Glutamatergic neuron (in vitro differentiated cells): ENCODE results near the gene FAM200A. TPM values are rescaled to one million over a fixed set of nuclear protein-coding genes. Genes with fewer than 3 reads are reported as not detected.

ENCODE experiments used
- DNase-seq: peaks from one replicate; pipeline ENCODE4 v3.0.0; 2022
- H3K27ac Mint-ChIP-seq: one replicate; pipeline ENCODE4 v1.8.0; 2020; ENCODE audit warnings: mild to moderate bottlenecking, mixed read lengths, inconsistent platforms; ENCODE audit not compliant: unreplicated experiment
- H3K27me3 Mint-ChIP-seq: one replicate; pipeline ENCODE4 v1.8.0; 2020; ENCODE audit warnings: mild to moderate bottlenecking, moderate library complexity, mixed read lengths, inconsistent platforms; ENCODE audit not compliant: unreplicated experiment
- H3K36me3 Mint-ChIP-seq: one replicate; pipeline ENCODE4 v1.8.0; 2020; ENCODE audit warnings: mild to moderate bottlenecking, mixed read lengths, inconsistent platforms; ENCODE audit not compliant: unreplicated experiment
- H3K4me1 Mint-ChIP-seq: one replicate; pipeline ENCODE4 v1.8.0; 2020; ENCODE audit warnings: mild to moderate bottlenecking, low read depth, mixed read lengths, inconsistent platforms; ENCODE audit not compliant: unreplicated experiment
- H3K4me3 Mint-ChIP-seq: one replicate; pipeline ENCODE4 v1.8.0; 2020; ENCODE audit warnings: mild to moderate bottlenecking, mixed read lengths, inconsistent platforms; ENCODE audit not compliant: unreplicated experiment
- H3K9me3 Mint-ChIP-seq: one replicate; pipeline ENCODE4 v1.8.0; 2020; ENCODE audit warnings: mild to moderate bottlenecking, moderate library complexity, mixed read lengths, inconsistent platforms; ENCODE audit not compliant: unreplicated experiment
- CTCF ChIP-seq: fragments of 200-600 bp; sonication (generic); IDR thresholded peaks from one replicate; pipeline ENCODE4 v1.5.0; 2021; ENCODE audit not compliant: partially characterized antibody, unreplicated experiment
- total RNA-seq: library from RNA; stranded (reverse); fragmentation: NEBNext Ultra II Directional; extraction: Animal tissue kit (Norgen Biotek cat#: 25700); gene quantifications from one replicate; pipeline ENCODE4 v1.2.1, GENCODE V29; 2021; ENCODE audit not compliant: unreplicated experiment

FAM200A gene
- total RNA-seq, 1 donor from 2014 or later: 8.1 TPM

DNA sequence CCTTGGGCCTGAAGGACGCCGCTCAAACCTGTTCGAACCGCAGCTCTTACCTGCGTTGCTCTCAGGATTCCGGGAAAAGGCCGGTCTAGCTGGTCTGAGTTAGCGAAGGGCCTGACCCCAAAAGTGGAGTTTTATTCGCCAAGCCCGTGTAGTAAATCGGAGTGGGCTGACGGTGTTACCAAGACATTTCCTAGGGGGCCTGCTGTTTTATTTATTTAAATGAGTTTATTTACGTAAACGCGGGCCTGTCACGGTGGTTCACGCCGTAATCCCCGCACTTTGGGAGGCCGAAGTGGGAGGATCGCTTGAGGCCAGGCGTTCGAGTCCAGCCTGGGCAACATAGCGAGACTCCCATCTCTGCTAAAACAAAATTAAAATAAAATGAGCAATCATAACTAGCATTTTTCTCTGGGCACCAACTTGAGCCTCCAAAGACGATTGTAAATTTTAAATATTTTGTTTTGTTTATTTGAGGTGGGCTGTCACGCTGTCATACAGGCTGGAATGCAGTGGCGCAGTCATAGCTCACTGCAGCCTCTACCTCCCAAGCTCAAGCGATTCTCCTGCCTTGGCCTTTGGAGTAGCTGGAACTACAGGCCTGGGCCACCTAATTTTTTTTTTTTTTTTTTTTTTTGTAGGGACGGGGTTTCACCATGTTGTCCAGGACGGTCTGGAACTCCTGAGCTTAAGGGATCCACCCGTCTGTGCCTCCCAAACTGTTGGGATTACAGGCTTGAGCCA lies 7.4 kb upstream of the FAM200A start:
- TF ChIP-seq CTCF: no peak
- Mint-ChIP-seq H3K4me1 (peaks cover 8% of the 10 kb centered on the region), H3K36me3 (peaks cover 10% of the 10 kb centered on the region), H3K4me3 (peak overlapping the region; percentile 97), H3K27ac (peak overlapping the region; percentile 100), H3K9me3 (peaks cover 14% of the 10 kb centered on the region), H3K27me3 (peaks cover 15% of the 10 kb centered on the region)
- DNase-seq: no peak

DNA sequence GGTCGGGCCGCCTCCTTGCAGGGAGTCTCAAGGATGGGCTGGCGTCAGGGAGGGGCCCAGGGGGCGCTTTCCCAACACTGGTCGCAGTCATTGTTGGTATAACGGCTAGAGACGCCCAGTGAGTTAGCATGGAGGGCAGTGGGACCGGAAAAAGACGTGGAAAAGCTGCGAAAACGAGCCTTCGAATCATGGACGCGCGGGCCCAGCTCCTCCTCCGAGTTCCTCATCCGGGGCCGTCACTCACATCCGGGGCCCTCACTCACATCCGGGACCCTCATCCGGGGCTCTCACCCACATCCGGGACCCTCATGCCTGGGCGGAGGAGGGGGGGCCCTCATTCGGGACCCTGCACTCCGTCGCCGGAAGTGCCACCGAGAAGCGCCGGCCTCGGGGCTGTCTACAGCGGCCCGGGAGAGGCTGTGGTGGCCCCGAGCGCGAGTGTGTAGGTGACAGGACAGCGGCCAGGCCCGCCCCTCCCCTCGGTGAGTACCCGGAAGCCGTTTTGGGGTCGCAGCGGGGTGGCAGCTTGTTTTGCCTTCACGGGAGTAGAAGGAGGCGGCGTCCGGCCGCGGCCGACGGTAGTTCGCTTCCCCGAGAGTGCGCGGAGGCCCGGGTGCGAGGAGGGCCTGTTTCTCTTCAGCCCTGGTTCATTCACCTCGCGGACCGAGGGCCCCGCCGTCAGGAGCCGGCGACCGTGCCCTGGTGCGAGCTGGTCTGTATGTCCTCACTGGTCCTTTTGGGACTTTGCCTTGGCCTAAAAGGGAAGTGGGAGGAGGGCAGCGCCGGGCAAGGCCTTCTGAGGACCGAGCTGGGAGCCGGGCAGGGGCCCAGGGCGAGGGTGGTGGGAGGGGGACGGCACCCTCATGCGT lies 6.6 kb upstream of the FAM200A start, which contains the start of gene ZNF655:
TSS of gene ZNF655 (plus strand) at position 337 of the 869 bp plus-strand sequence. CDS start 1,918 bp downstream, outside the sequence.
- Mint-ChIP-seq H3K9me3 (peaks cover 14% of the 10 kb centered on the region), H3K27ac (peak within 1 kb of the TSS; percentile 100), H3K27me3 (peaks cover 11% of the 10 kb centered on the region), H3K4me1 (peaks cover 8% of the 10 kb centered on the region), H3K36me3 (peaks cover 10% of the 10 kb centered on the region), H3K4me3 (peak within 1 kb of the TSS; percentile 97)
- no peak for TF ChIP-seq CTCF
- peak; percentile 99 for DNase-seq

DNA sequence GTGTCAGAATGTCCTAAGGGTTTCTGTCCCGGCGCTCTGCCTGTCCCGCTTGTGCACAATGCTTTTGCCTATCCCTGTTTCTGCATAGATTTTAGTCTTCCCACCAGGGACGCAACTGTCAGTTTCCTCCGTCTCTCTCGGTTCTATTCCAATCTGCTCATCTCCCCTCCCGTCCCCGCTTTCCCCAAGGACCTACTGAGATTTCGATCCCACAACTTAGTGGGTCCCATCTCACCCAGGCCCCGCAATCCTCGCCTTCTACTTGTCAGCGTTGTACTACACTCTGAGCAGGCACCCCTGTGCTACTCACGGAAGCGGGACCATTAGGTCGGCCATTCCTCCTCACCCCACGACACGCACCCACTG lies 6.0 kb upstream of the FAM200A start:
- DNase-seq: no peak
- peaks cover 10% of the 10 kb centered on the region for H3K36me3 Mint-ChIP-seq
- peaks cover 11% of the 10 kb centered on the region for H3K27me3 Mint-ChIP-seq
- H3K9me3 Mint-ChIP-seq: peaks cover 14% of the 10 kb centered on the region
- no peak for TF ChIP-seq CTCF
- H3K27ac Mint-ChIP-seq: peak overlapping the region; percentile 100
- H3K4me1 Mint-ChIP-seq: peaks cover 8% of the 10 kb centered on the region
- peak overlapping the region; percentile 97 for H3K4me3 Mint-ChIP-seq

GRCh38 chr7:99557196-99557607 lies 5.3 kb upstream of the FAM200A start:
- peaks cover 12% of the 10 kb centered on the region for H3K4me1 Mint-ChIP-seq
- peaks cover 11% of the 10 kb centered on the region for H3K27me3 Mint-ChIP-seq
- H3K27ac Mint-ChIP-seq: peak overlapping the region; percentile 100
- DNase-seq: no peak
- no peak for TF ChIP-seq CTCF
- H3K9me3 Mint-ChIP-seq: peaks cover 15% of the 10 kb centered on the region
- H3K36me3 Mint-ChIP-seq: peaks cover 3% of the 10 kb centered on the region
- H3K4me3 Mint-ChIP-seq: peak overlapping the region; percentile 97
